Measurements from ENCODE around the gene BHLHE41.

- no peak for TF ChIP-seq POLR2AphosphoS5 (IDR thresholded peaks at IDR 0.05)
- no peak for TF ChIP-seq CTCF (IDR thresholded peaks at IDR 0.05)
- no peak for TF ChIP-seq POLR2A (IDR thresholded peaks at IDR 0.05)
Observed at GRCh38 chr12:26090836-26091510, 33.9 kb downstream of the BHLHE41 start.

All from upper lobe of left lung (tissue), 4 donors.